GM18505 (cell line): ENCODE measurements around the gene RBM15B.

Source experiments
- ATAC-seq: cut with Tn5 transposase; IDR thresholded peaks from one replicate; pipeline ENCODE4 v1.9.1; 2021; ENCODE audit not compliant: unreplicated experiment
- POLR2A ChIP-seq: IDR thresholded peaks from 4 replicates; pipeline ENCODE4 v1.6.1; 2011; ENCODE audit warnings: borderline replicate concordance; ENCODE audit not compliant: insufficient read depth, insufficient read length; ENCODE audit errors: extremely low read depth

The RBM15B gene

DNA sequence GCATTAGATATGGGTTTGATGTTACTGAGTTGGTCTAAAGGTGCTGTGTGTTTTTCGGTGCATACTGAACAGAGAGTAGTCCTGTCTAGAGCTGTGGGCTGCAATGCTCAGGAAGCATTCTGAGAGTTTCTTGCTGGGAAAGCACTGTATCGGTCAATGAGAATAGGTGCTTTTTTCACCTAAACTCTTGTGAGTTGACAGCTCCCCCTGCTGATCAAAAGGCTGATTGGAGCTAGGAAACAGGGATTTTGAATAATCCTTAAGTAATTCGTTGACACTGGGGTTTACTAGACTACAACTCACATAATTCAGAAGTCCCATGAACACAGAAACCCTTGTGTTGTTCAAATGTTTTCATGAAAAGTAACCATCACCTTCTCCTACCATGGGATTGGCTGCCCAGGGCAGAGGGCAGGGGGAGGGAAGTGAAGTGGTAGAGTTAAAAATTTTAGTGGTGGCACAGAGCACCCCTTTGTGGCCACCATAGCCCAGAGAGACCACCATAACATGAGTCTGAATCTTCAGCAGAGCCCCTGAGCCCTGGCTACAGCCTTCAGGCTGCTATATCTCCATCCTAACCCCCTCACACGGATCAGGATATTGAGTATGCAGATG, 19.0 kb upstream of the RBM15B start:
- no peak for ATAC-seq
- no peak for TF ChIP-seq POLR2A

DNA sequence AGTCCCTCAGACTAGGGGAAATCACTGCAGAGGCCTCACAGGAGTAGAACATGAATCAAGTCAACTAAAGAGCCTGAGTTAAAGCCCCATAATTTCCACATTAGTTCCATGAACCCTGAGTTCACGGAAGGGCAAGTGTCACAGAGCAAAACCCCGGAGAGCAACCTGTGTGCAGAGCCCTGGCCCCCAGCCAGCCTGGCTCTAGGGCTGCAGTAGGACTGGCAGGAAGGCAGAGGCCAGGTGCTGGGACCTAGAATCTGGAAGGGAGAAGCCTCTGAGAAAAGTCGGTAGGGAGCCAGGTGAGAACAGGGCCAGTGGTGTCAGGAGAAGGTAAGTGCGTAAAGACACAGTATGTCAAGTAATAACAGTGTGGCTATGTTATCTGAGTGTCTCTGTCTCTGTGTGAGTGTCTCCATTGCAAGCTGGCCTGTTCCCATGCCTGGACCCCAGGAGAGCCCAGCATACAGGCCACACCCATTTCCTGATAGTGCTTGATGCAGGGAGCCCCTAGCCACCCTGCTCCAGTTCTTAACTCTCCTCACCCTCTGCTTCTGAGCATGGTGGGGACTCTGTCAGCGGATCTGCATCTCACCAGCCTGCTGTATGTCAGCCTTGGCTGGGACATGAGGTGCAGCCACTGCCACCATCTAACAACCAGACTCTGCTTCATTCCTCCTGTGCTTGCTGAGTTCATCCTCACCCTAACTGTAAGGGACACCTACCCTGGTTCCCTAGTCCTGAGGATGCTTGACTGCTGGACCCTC, 17.2 kb upstream of the RBM15B start:
- TF ChIP-seq POLR2A: no peak
- no peak for ATAC-seq

DNA sequence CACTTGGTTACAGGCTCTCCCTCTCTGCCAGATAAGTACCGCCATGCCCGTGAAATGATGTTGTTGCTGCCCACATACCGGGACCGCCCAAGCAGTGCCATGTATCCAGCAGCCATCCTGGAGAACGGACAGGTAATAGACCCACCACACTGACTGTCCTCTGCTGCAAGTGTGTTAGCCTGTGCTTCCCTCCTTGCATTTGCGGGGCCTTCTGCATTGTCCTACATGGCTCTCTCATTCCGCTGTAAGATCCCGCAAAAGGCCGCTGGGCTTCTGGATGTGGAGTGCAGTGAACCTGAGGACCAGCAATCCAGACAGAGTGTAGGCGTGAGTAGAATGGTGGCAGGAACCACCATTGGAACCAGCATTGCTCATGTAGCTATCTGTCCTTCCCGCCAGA, 16.6 kb upstream of the RBM15B start:
- TF ChIP-seq POLR2A: no peak
- no peak for ATAC-seq

DNA sequence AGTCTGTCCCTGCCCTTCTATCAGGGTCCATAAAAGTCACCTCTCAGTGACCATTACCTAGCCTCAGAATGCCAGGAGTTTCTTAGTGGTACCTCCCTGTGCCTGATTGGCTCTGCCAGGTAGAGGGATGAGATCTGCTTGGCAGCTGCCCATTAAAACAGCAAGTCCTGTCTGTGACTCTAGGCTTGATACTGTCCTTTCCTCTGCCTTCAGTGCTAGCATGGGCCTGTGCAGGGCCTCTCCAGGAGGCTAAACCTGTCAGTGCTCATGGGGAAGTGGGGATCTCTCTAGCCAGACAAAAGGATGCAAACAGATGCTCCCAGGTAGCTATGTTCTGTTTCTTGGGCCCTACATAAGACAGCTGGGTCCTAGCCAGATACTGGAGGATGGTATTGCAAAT, 15.9 kb upstream of the RBM15B start:
- no peak for TF ChIP-seq POLR2A
- ATAC-seq: no peak

DNA sequence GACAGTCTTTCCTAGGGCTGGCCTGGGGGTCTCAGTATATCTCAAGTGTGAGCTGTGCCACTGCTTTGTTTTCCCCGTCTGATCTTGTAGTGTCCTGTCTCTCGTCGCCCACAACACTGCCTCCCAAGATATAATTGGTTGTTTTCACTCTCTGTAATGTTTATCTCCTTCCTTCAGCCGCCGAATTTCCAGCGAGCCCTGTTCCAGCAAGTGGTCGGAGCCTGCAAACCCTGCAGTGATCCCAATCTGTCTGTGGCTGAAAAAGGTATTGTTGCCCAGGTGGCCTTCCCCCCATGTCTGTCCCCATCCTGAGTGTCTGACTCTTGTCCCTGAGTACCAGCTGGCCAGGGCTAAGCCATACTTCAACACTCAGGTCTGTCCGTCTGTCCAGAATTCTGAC, 15.5 kb upstream of the RBM15B start:
- ATAC-seq: no peak
- no peak for TF ChIP-seq POLR2A

DNA sequence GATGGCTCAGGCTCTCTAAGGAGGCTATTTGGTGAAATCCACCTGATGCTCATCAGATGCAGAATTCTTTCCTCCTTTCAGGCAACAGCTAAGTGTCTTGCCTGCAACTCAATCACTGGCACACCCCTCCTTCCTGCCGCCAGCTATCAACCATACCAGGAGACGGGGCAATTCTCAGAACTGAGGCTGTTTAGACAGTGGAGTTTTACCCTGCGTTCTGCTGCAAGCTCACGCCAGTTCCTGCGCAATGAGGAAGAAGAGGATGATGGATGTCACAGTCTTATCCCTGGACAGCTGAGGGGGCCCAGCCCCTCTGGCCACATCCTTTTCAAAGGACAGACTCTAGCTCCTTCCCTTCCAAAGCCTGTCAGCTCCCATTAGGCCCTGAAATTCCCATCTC, 13.0 kb upstream of the RBM15B start:
- TF ChIP-seq POLR2A: no peak
- no peak for ATAC-seq

DNA sequence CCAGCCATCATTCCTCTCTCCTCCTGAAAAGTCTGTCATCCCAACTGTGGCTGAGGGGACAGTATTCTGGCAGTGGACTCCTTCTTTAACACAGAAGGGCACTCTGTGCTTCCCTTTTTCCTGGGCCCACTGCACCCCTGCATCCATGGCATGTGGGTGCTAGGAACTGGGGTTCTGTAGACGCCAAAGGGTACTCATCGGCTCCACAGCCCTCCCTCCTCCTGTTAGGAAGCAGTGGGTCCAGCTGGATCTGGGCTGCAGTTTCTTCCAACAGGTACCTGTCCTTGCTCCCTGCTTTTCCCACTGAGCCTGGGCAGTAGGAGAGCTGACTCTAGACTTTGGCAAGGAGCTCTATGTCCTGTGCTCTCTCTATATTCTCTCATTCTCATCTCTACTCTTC, 12.4 kb upstream of the RBM15B start:
- no peak for ATAC-seq
- no peak for TF ChIP-seq POLR2A

DNA sequence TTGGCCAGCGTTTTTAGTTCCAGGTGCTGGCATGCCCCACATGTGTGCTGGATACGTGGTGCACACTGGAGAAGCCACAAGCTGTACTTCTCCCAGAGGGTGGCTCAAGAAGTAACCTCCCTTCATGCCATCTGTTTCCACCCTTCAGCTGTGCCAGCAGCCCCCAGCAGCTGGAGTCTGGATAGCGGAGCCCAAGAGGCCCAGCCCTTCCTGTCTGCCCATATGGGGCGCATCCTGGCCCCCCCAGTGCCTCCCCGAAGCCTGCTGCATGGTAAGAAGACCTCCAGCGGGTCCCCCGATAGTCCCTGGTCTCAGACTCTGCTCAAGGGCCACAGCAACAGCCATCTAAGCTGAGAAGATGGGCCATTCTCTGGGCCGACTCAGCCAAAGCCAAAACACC, 11.8 kb upstream of the RBM15B start:
- ATAC-seq: no peak
- TF ChIP-seq POLR2A: no peak

DNA sequence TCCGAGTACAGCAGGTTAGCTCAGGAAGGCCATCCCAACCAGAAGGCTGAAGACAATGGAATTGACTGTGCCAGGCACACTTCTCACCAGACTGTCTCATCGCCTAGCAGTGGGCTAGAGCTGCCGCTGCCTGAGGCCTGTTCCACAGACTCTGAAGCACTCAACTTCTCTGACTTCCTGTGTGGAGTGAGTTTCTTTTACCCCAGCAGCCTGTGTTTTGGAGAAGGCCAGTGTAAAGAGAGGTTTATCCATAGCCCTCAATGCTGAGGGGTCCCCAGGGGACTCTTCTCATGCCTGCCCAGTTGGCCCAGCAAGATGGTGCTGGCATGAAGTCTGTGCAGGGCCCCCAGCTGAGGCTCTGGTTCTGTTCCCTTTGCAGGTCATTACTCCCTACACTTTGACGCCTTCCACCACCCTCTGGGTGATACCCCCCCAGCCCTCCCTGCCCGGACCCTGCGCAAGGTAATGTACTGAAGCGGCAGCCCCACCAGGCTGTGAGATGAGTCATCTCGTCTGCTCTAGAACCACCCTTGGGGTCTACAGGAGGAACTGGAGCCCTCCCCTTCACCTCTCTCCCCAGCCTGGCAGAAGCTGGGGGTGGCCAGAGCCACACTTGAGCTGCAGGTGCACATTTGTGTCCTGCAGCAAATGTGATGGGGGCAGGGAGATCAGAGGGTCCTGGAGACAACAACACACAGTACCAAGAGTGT, 11.2 kb upstream of the RBM15B start:
- TF ChIP-seq POLR2A: no peak
- no peak for ATAC-seq

DNA sequence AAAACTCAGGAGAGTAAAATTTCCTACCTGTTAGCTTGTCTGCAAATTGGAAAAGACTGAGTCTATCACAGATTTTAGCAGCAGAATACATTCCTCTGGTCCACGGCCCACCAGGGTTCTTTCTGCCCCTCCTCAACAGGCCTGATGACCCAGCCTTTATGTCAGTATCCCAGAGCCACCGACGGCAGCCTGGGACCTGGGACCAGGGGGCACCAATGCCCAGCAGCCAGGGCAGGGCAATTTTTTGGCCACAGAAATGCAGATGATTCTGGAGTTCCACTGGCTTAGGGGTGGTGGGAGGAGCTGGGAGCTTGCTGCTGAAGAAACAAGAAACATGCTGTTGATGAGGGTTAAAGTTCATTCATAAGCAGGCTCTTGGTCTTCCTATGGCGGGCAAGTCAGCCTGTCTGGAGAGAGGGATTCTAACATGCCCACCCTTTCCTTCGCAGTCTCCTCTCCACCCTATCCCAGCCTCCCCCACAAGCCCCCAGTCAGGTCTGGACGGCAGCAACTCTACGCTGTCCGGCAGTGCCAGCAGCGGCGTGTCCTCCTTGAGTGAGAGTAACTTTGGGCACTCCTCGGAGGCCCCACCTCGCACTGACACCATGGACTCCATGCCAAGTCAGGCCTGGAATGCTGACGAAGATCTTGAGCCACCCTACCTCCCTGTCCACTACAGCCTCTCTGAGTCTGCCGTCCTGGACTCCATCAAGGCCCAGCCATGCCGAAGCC, 10.3 kb upstream of the RBM15B start:
- ATAC-seq: no peak
- no peak for TF ChIP-seq POLR2A

DNA sequence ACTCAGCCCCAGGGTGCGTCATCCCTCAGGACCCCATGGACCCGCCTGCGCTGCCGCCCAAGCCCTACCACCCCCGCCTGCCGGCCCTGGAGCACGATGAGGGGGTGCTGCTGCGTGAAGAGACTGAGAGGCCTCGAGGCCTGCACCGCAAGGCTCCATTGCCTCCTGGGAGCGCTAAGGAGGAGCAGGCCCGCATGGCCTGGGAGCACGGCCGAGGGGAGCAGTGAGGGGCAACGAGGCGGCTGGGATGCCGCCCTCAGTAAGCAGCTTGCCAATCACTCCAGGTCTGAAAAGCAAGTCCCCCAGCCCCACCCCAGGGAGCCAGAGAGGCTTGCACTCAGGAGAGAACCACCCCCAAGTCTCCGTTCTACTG, 9.8 kb upstream of the RBM15B start:
- no peak for TF ChIP-seq POLR2A
- no peak for ATAC-seq

DNA sequence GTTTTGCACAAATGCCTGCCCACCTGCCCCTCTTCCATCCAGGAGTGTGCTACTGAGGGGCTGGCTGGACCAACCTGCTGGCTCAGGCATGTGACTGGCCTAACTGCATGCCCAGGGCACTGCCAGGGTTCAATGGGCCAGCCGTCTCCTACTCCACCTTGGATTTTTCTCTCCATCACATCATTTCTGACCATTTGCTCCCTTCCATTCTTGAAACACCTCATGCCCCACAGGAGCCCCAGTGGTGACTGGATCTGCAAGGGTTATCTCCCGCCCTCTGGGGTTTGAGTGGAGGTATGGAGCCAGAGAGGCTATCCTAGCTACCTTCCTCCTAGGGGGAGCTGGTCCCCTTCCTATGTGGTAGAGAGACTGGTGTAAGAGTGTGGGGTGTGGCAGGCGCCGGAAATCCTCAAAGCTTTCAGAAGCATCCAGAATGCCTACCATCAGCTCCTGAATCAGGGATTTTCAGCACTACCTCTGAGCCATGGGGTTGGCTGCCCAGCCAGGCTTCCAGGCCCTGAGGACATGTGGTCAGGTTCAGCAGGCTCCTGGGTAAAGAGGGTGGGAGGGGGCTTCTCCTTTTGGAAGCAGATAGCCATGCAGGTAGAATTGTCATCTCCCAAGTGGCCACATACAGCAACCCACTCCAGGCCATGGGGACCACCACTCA, 8.9 kb upstream of the RBM15B start:
- no peak for TF ChIP-seq POLR2A
- ATAC-seq: no peak
